Ovary (tissue), 9 donors: ENCODE data around the gene PEG3. TPM values are rescaled to one million over a fixed set of nuclear protein-coding genes. Genes with fewer than 3 reads are reported as not detected.

Experiments
- DNase-seq, 5 donors: peaks; one replicate each; pipeline ENCODE4 v3.0.0-alpha.2; 2019 to 2020
- H3K27ac ChIP-seq, 2 donors: fragments of 200-600 bp; one replicate each; pipeline versions ENCODE4 v1.5.1 to v1.8.0; 2019 to 2022
- H3K27me3 ChIP-seq: fragments of 200-600 bp; one replicate; pipeline ENCODE4 v1.8.0; 2022
- H3K36me3 ChIP-seq: fragments of 200-600 bp; sonication (generic); one replicate; pipeline ENCODE4 v1.5.1; 2019
- H3K4me1 ChIP-seq: one replicate; pipeline ENCODE4 v1.8.1; 2013; ENCODE audit warnings: mild to moderate bottlenecking, moderate library complexity; ENCODE audit not compliant: insufficient read depth
- H3K4me3 ChIP-seq: fragments of 200-600 bp; sonication (generic); one replicate; pipeline ENCODE4 v1.5.1; 2017
- H3K9me3 ChIP-seq, 2 donors: fragments of 200-600 bp in 1 of 2; sonication (generic) in 1 of 2; one replicate each; pipeline versions ENCODE4 v1.5.1 to v1.8.1; 2013 to 2019; ENCODE audit warnings: mild to moderate bottlenecking in 1 of 2, moderate library complexity in 1 of 2
- CTCF ChIP-seq, 3 donors: fragments of 450-650 bp in 2 of 3; fragments of 200-600 bp in 1 of 3; IDR thresholded peaks; one replicate each; pipeline versions ENCODE4 v1.5.1 to v1.8.0; 2016 to 2022; ENCODE audit warnings: antibody characterized with exemption in 3 of 3, mild to moderate bottlenecking in 1 of 3
- EP300 ChIP-seq: sonication (generic); formaldehyde crosslinking; IDR thresholded peaks from one replicate; pipeline ENCODE4 v1.6.1; 2017; ENCODE audit warnings: antibody characterized with exemption
- POLR2A ChIP-seq: fragments of 450-650 bp; IDR thresholded peaks from one replicate; pipeline ENCODE4 v1.6.1; 2017; ENCODE audit warnings: antibody characterized with exemption, mild to moderate bottlenecking, moderate library complexity
- WGBS, 3 donors: extraction: QIAGEN DNeasy Blood & Tissue Kit in 1 of 3; methylation state at CpG; one replicate each; pipeline versions ENCODE4 v1.1.5 to v1.1.7; 2013 to 2017; 5-methylcytosine and 5-hydroxymethylcytosine counted together
- intact Hi-C, 4 donors: fragments of 100-400 bp; cut with DNase I; formaldehyde crosslinking; loops; one replicate each; pipeline versions ENCODE4 v1.11.0 to v1.15.1; 2022 to 2023
- polyA plus RNA-seq, 2 donors: library from polyadenylated mRNA; stranded (reverse); fragments of 200-250 nt in 1 of 2; fragments of 350-450 nt in 1 of 2; fragmentation: Illumina TruSeq in 1 of 2; extraction: RNeasy Lipid Tissue Mini Kit (QIAGEN cat#74804) in 1 of 2; gene quantifications; one replicate each; pipeline ENCODE4 v1.2.3, GENCODE V29; 2013 to 2014
- total RNA-seq, 7 donors: library from RNA; depleted of rRNA in 2 of 7; stranded (reverse); fragments of >200 nt in 2 of 7; fragmentation: NEBNext Ultra II Directional in 3 of 7; extraction: Animal tissue kit (Norgen Biotek cat#: 25700) in 3 of 7; gene quantifications; one replicate each; pipeline versions ENCODE4 v1.1.0 to v1.2.4, GENCODE V29; 2016 to 2023
- donor health status: DM: no; HTN: no; CAD: no; lungs with moderate emphysema.
- donor health status: DM: no; HTN: no; CAD: no.
- donor health status: Bipolar disorder and iron deficiency.
- donor health status: DM: yes; HTN: yes; CAD: no.
- donor health status: DM: no; HTN: no; CAD: no.
- donor health status: DM: yes; HTN: yes; CAD: no.

Gene PEG3
- total and polyA plus RNA-seq, 9 donors, result 104 to 1,197 (median 505) TPM

GRCh38 chr19:56880592-56881190 is 40.2 kb upstream of the PEG3 start:
- DNase-seq, result no peak
- H3K36me3 ChIP-seq, result no peaks in the 10 kb centered on the region
- no peaks in the 10 kb centered on the region for H3K27me3 ChIP-seq
- no peaks in the 10 kb centered on the region for H3K9me3 ChIP-seq
- no peak overlapping the region for H3K4me3 ChIP-seq
- H3K4me1 ChIP-seq, result peaks cover 2% of the 10 kb centered on the region
- intact Hi-C loops, result no loop called here
- TF ChIP-seq POLR2A (no peak), CTCF (IDR thresholded peaks at IDR 0.05) (no peak), EP300 (no peak)
- WGBS, 3 donors, result 88 to 95% (median 94%) methylated on average over 5 of the region's 5 CpGs
- H3K27ac ChIP-seq, result no peak overlapping the region

- intact Hi-C loops, result no loop called here
- WGBS, 3 donors, result 88 to 90% (median 89%) methylated on average over 19 of the region's 19 CpGs
- no peaks in the 10 kb centered on the region for H3K9me3 ChIP-seq
- H3K4me3 ChIP-seq, result no peak overlapping the region
- no peaks in the 10 kb centered on the region for H3K36me3 ChIP-seq
- TF ChIP-seq CTCF (IDR thresholded peaks at IDR 0.05), result no peak
- no peak for TF ChIP-seq EP300
- TF ChIP-seq POLR2A, result no peak
- H3K27ac ChIP-seq, result no peak overlapping the region
- no peak for DNase-seq
- H3K27me3 ChIP-seq, result no peaks in the 10 kb centered on the region
- H3K4me1 ChIP-seq, result no peaks in the 10 kb centered on the region
These were observed 36.7 kb upstream of the PEG3 start for GRCh38 chr19:56877069-56877715.

- no peak for TF ChIP-seq EP300
- TF ChIP-seq POLR2A, result no peak
- TF ChIP-seq CTCF (IDR thresholded peaks at IDR 0.05), result no peak
- 83 to 91% (median 83%) methylated on average over 3 of the region's 3 CpGs for WGBS, 3 donors
- H3K36me3 ChIP-seq, result no peaks in the 10 kb centered on the region
- no peaks in the 10 kb centered on the region for H3K9me3 ChIP-seq
- intact Hi-C loops, result no loop called here
- H3K27me3 ChIP-seq, result no peaks in the 10 kb centered on the region
- H3K4me3 ChIP-seq, result no peak overlapping the region
- DNase-seq, result no peak
- no peak overlapping the region for H3K27ac ChIP-seq
- H3K4me1 ChIP-seq, result no peaks in the 10 kb centered on the region
These were observed 35.2 kb upstream of the PEG3 start for GRCh38 chr19:56875717-56876116.

GRCh38 chr19:56874530-56874929 is 34.0 kb upstream of the PEG3 start:
- 93 to 94% (median 93%) methylated on average over 4 of the region's 4 CpGs for WGBS, 3 donors
- H3K4me1 ChIP-seq, result no peaks in the 10 kb centered on the region
- H3K9me3 ChIP-seq, result no peaks in the 10 kb centered on the region
- H3K4me3 ChIP-seq, result no peak overlapping the region
- H3K36me3 ChIP-seq, result no peaks in the 10 kb centered on the region
- H3K27me3 ChIP-seq, result no peaks in the 10 kb centered on the region
- no peak for DNase-seq
- TF ChIP-seq CTCF (IDR thresholded peaks at IDR 0.05) (no peak), POLR2A (no peak), EP300 (no peak)
- intact Hi-C loops, result no loop called here
- no peak overlapping the region for H3K27ac ChIP-seq
